Subcutaneous abdominal adipose tissue (tissue), 5 donors: Measurements from ENCODE around the gene GGA3.

Source experiments
- H3K27ac ChIP-seq: one replicate; pipeline ENCODE4 v1.7.0; 2013; ENCODE audit warnings: low read depth, mild to moderate bottlenecking, inconsistent platforms, low read length, moderate library complexity
- H3K27me3 ChIP-seq, 5 donors: one replicate each; pipeline ENCODE4 v1.7.0; 2013; ENCODE audit warnings: low read length in 5 of 5, inconsistent platforms in 1 of 5; ENCODE audit not compliant: control insufficient read depth in 5 of 5, insufficient read depth in 4 of 5
- H3K36me3 ChIP-seq, 5 donors: one replicate each; pipeline ENCODE4 v1.7.0; 2013; ENCODE audit warnings: low read length in 5 of 5; ENCODE audit not compliant: control insufficient read depth in 5 of 5, insufficient read depth in 5 of 5
- H3K4me1 ChIP-seq, 5 donors: one replicate each; pipeline ENCODE4 v1.7.0; 2013; ENCODE audit warnings: low read length in 5 of 5, mild to moderate bottlenecking in 3 of 5, moderate library complexity in 1 of 5; ENCODE audit not compliant: control insufficient read depth in 5 of 5, insufficient read depth in 5 of 5
- H3K4me3 ChIP-seq, 5 donors: one replicate each; pipeline ENCODE4 v1.7.0; 2013; ENCODE audit warnings: low read length in 5 of 5, low read depth in 1 of 5
- H3K9ac ChIP-seq, 5 donors: one replicate each; pipeline ENCODE4 v1.7.0; 2013; ENCODE audit warnings: low read length in 5 of 5, mild to moderate bottlenecking in 4 of 5, moderate library complexity in 3 of 5
- H3K9me3 ChIP-seq, 5 donors: one replicate each; pipeline ENCODE4 v1.7.0; 2013; ENCODE audit warnings: low read length in 5 of 5; ENCODE audit not compliant: control insufficient read depth in 5 of 5
- donor health status: healthy.
- donor health status: healthy.
- donor health status: healthy.
- donor health status: healthy.
- donor health status: healthy.

GGA3 gene

DNA sequence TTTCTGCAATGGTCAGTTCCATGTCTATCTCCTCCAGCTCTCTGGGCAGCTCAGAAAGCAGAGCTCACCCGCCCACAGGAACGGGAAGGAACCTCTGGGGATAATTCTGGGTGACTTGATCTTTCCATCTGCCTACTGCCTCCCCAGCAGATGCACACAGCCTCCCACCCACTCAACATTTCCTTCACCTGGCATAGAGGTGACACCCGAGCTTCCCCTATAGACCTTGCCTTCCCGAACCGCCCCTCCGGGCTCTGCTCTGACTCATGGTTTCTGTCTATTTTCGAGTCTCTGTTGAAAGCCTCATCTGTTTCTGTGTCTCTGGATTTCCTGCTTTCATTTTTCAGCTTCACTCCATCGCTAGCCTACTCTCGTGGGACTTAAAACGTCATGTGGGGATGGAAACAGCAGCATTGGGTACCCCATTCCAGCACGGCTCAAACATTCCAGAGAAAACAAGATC lies 11.4 kb downstream of the GGA3 start:
- Histone ChIP-seq H3K9ac (peak overlapping the region in 1 of 5 donors; percentile 38), H3K36me3 (peaks cover 0 to 16% (median 16%) of the 10 kb centered on the region in 5 donors), H3K27ac (peak overlapping the region; percentile 7), H3K27me3 (no peaks in the 10 kb centered on the region), H3K4me3 (peak overlapping the region in 3 of 5 donors; percentile 1 to 29 (median 17)), H3K4me1 (peaks cover 3 to 20% (median 12%) of the 10 kb centered on the region in 5 donors), H3K9me3 (no peaks in the 10 kb centered on the region)

- no peaks in the 10 kb centered on the region for H3K9me3 ChIP-seq
- H3K9ac ChIP-seq, result no peak overlapping the region
- peaks cover 3 to 20% (median 12%) of the 10 kb centered on the region in 5 donors for H3K4me1 ChIP-seq
- H3K36me3 ChIP-seq, result peaks cover 0 to 21% (median 21%) of the 10 kb centered on the region in 5 donors
- H3K27me3 ChIP-seq, result no peaks in the 10 kb centered on the region
- peak overlapping the region; percentile 7 for H3K27ac ChIP-seq
- H3K4me3 ChIP-seq, result peak overlapping the region in 2 of 5 donors; percentile 1 to 29
Measured at GRCh38 chr17:75249564-75249963, 11.8 kb downstream of the GGA3 start.

GRCh38 chr17:75246404-75246803 lies 15.0 kb downstream of the GGA3 start:
- no peaks in the 10 kb centered on the region for H3K9me3 ChIP-seq
- H3K9ac ChIP-seq, result no peak overlapping the region
- no peaks in the 10 kb centered on the region for H3K27me3 ChIP-seq
- peaks cover 7 to 22% (median 12%) of the 10 kb centered on the region in 5 donors for H3K4me1 ChIP-seq
- no peak overlapping the region for H3K27ac ChIP-seq
- no peak overlapping the region for H3K4me3 ChIP-seq
- H3K36me3 ChIP-seq, result peaks cover 0 to 53% (median 52%) of the 10 kb centered on the region in 5 donors

- no peak overlapping the region for H3K27ac ChIP-seq
- H3K9me3 ChIP-seq, result no peaks in the 10 kb centered on the region
- peaks cover 7 to 22% (median 17%) of the 10 kb centered on the region in 5 donors for H3K4me1 ChIP-seq
- H3K36me3 ChIP-seq, result peaks cover 0 to 67% (median 66%) of the 10 kb centered on the region in 5 donors
- H3K4me3 ChIP-seq, result no peak overlapping the region
- H3K9ac ChIP-seq, result no peak overlapping the region
- no peaks in the 10 kb centered on the region for H3K27me3 ChIP-seq
Measured at GRCh38 chr17:75245011-75245410, 16.4 kb downstream of the GGA3 start.

- peaks cover 4 to 17% (median 10%) of the 10 kb centered on the region in 5 donors for H3K4me1 ChIP-seq
- H3K36me3 ChIP-seq, result peaks cover 0 to 74% (median 73%) of the 10 kb centered on the region in 5 donors
- H3K9ac ChIP-seq, result no peak overlapping the region
- no peak overlapping the region for H3K27ac ChIP-seq
- no peaks in the 10 kb centered on the region for H3K9me3 ChIP-seq
- H3K4me3 ChIP-seq, result no peak overlapping the region
- H3K27me3 ChIP-seq, result no peaks in the 10 kb centered on the region
Measured at GRCh38 chr17:75244133-75244866, 17.1 kb downstream of the GGA3 start.

- Histone ChIP-seq H3K27me3 (no peaks in the 10 kb centered on the region), H3K36me3 (peaks cover 0 to 91% (median 90%) of the 10 kb centered on the region in 5 donors), H3K4me1 (peaks cover 4 to 23% (median 17%) of the 10 kb centered on the region in 5 donors), H3K27ac (no peak overlapping the region), H3K9me3 (no peaks in the 10 kb centered on the region), H3K9ac (no peak overlapping the region), H3K4me3 (no peak overlapping the region)
Measured at GRCh38 chr17:75242461-75243042, 18.9 kb downstream of the GGA3 start.

GRCh38 chr17:75241996-75242460 lies 19.4 kb downstream of the GGA3 start:
- H3K4me3 ChIP-seq, result no peak overlapping the region
- peaks cover 0 to 96% (median 95%) of the 10 kb centered on the region in 5 donors for H3K36me3 ChIP-seq
- no peaks in the 10 kb centered on the region for H3K9me3 ChIP-seq
- H3K27me3 ChIP-seq, result no peaks in the 10 kb centered on the region
- peak overlapping the region; percentile 65 for H3K27ac ChIP-seq
- peaks cover 4 to 26% (median 21%) of the 10 kb centered on the region in 5 donors for H3K4me1 ChIP-seq
- no peak overlapping the region for H3K9ac ChIP-seq

DNA sequence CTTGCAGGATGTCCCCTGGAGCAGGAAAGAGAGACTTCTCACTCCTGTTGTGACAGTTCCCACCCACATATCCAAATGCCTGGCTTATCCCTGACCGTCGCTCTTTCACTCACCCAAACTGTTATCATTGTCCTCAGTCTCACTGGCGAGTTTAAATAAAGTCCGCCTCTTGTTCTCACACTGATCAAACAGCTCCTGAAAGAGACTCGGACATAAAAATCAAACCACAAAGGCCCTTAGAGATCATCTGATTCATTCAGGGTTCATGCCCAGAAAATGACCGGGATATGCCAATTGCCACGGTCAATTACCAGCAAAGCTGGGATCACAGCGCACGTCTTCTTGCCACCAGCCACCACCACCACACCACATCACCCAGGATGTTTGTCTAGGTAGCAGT lies 19.9 kb downstream of the GGA3 start:
- Histone ChIP-seq H3K9ac (no peak overlapping the region), H3K4me3 (no peak overlapping the region), H3K4me1 (peaks cover 4 to 26% (median 21%) of the 10 kb centered on the region in 5 donors), H3K36me3 (peaks cover 2 to 100% (median 99%) of the 10 kb centered on the region in 5 donors), H3K9me3 (no peaks in the 10 kb centered on the region), H3K27ac (peak overlapping the region; percentile 65), H3K27me3 (no peaks in the 10 kb centered on the region)

DNA sequence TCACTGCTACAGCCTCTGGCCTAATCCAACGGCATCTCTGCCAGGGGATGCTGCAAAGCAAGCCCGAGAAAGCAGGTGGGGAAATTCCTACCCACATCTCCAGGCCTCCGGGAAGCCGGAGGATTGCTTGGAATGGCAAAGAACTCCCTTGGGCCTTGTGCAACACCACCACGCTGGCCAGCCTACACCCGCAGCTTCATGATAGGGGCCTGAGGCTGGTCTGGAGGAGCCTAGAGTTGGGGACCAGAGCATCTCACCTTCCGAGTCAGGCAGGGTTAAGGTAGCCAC lies 20.3 kb downstream of the GGA3 start:
- Histone ChIP-seq H3K4me3 (no peak overlapping the region), H3K36me3 (peaks cover 5 to 100% (median 99%) of the 10 kb centered on the region in 5 donors), H3K9ac (peak overlapping the region in 1 of 5 donors; percentile 35), H3K27ac (peak overlapping the region; percentile 16), H3K27me3 (no peaks in the 10 kb centered on the region), H3K4me1 (peaks cover 4 to 26% (median 21%) of the 10 kb centered on the region in 5 donors), H3K9me3 (no peaks in the 10 kb centered on the region)
